Memory B cell (primary cell): ENCODE data around the gene TCF3.
"Not testable (repeated sequence)": the region's sequence is repeated elsewhere in the genome, so short reads cannot be mapped to it uniquely, and the experiment has no call there.

Experiments used
- ATAC-seq: fragments of 150-1000 bp; cut with Tn5 transposase; 2 replicates; pipeline ENCODE4 v1.10.0; 2021; ENCODE audit warnings: low read depth, mild to moderate bottlenecking, moderate library complexity
- DNase-seq, 2 donors: peaks; one replicate each; pipeline ENCODE4 v3.0.0; 2022; ENCODE audit warnings: low spot score in 2 of 2
- H3K27ac Mint-ChIP-seq: one replicate; pipeline ENCODE4 v1.8.0; 2022; ENCODE audit warnings: mild to moderate bottlenecking, moderate library complexity, mixed read lengths
- H3K27me3 Mint-ChIP-seq: one replicate; pipeline ENCODE4 v1.8.0; 2022; ENCODE audit warnings: mixed read lengths
- H3K36me3 Mint-ChIP-seq: one replicate; pipeline ENCODE4 v1.8.0; 2022; ENCODE audit warnings: mild to moderate bottlenecking, mixed read lengths
- H3K4me1 Mint-ChIP-seq: one replicate; pipeline ENCODE4 v1.8.0; 2022; ENCODE audit warnings: mixed read lengths
- H3K4me3 Mint-ChIP-seq: one replicate; pipeline ENCODE4 v1.8.0; 2022; ENCODE audit warnings: mild to moderate bottlenecking, moderate library complexity, mixed read lengths
- H3K9me3 Mint-ChIP-seq: one replicate; pipeline ENCODE4 v1.8.0; 2022; ENCODE audit warnings: mixed read lengths

Gene TCF3

GRCh38 chr19:1680976-1681375 is 28.6 kb upstream of the TCF3 start:
- Mint-ChIP-seq H3K36me3 (no peaks in the 10 kb centered on the region), H3K4me3 (no peak overlapping the region), H3K4me1 (peaks cover 3% of the 10 kb centered on the region), H3K9me3 (no peaks in the 10 kb centered on the region), H3K27ac (no peak overlapping the region), H3K27me3 (peaks cover 23% of the 10 kb centered on the region)
- DNase-seq (no peak), ATAC-seq (no peak)

GRCh38 chr19:1678073-1678472 is 25.7 kb upstream of the TCF3 start:
- H3K27me3 Mint-ChIP-seq = peaks cover 33% of the 10 kb centered on the region
- H3K27ac Mint-ChIP-seq = no peak overlapping the region
- H3K36me3 Mint-ChIP-seq = no peaks in the 10 kb centered on the region
- H3K4me3 Mint-ChIP-seq = no peak overlapping the region
- no peak for DNase-seq
- H3K4me1 Mint-ChIP-seq = peaks cover 5% of the 10 kb centered on the region
- H3K9me3 Mint-ChIP-seq = no peaks in the 10 kb centered on the region
- ATAC-seq = no peak

GRCh38 chr19:1676351-1677266 is 24.2 kb upstream of the TCF3 start:
- no peaks in the 10 kb centered on the region for H3K36me3 Mint-ChIP-seq
- ATAC-seq (no peak), DNase-seq (no peak)
- H3K4me3 Mint-ChIP-seq = no peak overlapping the region
- peaks cover 7% of the 10 kb centered on the region for H3K4me1 Mint-ChIP-seq
- no peaks in the 10 kb centered on the region for H3K9me3 Mint-ChIP-seq
- H3K27me3 Mint-ChIP-seq = peaks cover 29% of the 10 kb centered on the region
- no peak overlapping the region for H3K27ac Mint-ChIP-seq

GRCh38 chr19:1675633-1676350 is 23.4 kb upstream of the TCF3 start:
- no peak overlapping the region for H3K4me3 Mint-ChIP-seq
- no peak for ATAC-seq
- no peaks in the 10 kb centered on the region for H3K9me3 Mint-ChIP-seq
- H3K4me1 Mint-ChIP-seq = peaks cover 8% of the 10 kb centered on the region
- H3K36me3 Mint-ChIP-seq = no peaks in the 10 kb centered on the region
- H3K27ac Mint-ChIP-seq = no peak overlapping the region
- H3K27me3 Mint-ChIP-seq = peaks cover 27% of the 10 kb centered on the region
- DNase-seq = no peak

- peaks cover 25% of the 10 kb centered on the region for H3K27me3 Mint-ChIP-seq
- no peak overlapping the region for H3K27ac Mint-ChIP-seq
- H3K36me3 Mint-ChIP-seq = no peaks in the 10 kb centered on the region
- DNase-seq (no peak), ATAC-seq (no peak)
- H3K4me3 Mint-ChIP-seq = no peak overlapping the region
- H3K4me1 Mint-ChIP-seq = peaks cover 16% of the 10 kb centered on the region
- H3K9me3 Mint-ChIP-seq = no peaks in the 10 kb centered on the region
Measured at GRCh38 chr19:1674293-1674679, 21.9 kb upstream of the TCF3 start.

- H3K27me3 Mint-ChIP-seq = peaks cover 24% of the 10 kb centered on the region
- no peak for ATAC-seq
- no peak for DNase-seq
- H3K9me3 Mint-ChIP-seq = no peaks in the 10 kb centered on the region
- peak overlapping the region; percentile 34 for H3K4me3 Mint-ChIP-seq
- no peaks in the 10 kb centered on the region for H3K36me3 Mint-ChIP-seq
- H3K4me1 Mint-ChIP-seq = peaks cover 18% of the 10 kb centered on the region
- H3K27ac Mint-ChIP-seq = no peak overlapping the region
Measured at GRCh38 chr19:1673645-1674292, 21.4 kb upstream of the TCF3 start.

- H3K4me3 Mint-ChIP-seq = peak overlapping the region; percentile 79
- peaks cover 18% of the 10 kb centered on the region for H3K27me3 Mint-ChIP-seq
- DNase-seq (no peak), ATAC-seq (no peak)
- no peak overlapping the region for H3K27ac Mint-ChIP-seq
- peaks cover 22% of the 10 kb centered on the region for H3K4me1 Mint-ChIP-seq
- H3K36me3 Mint-ChIP-seq = no peaks in the 10 kb centered on the region
- no peaks in the 10 kb centered on the region for H3K9me3 Mint-ChIP-seq
Measured at GRCh38 chr19:1672769-1673644, 20.6 kb upstream of the TCF3 start.

GRCh38 chr19:1672038-1672768 is 19.8 kb upstream of the TCF3 start:
- Mint-ChIP-seq H3K4me3 (peak overlapping the region; percentile 79), H3K4me1 (peaks cover 28% of the 10 kb centered on the region), H3K27me3 (peaks cover 14% of the 10 kb centered on the region), H3K9me3 (no peaks in the 10 kb centered on the region), H3K36me3 (no peaks in the 10 kb centered on the region), H3K27ac (peak overlapping the region; percentile 51)
- ATAC-seq (peak; percentile 39), DNase-seq (peak; percentile 74 to 83)

GRCh38 chr19:1671716-1672037 is 19.3 kb upstream of the TCF3 start:
- peaks cover 29% of the 10 kb centered on the region for H3K4me1 Mint-ChIP-seq
- DNase-seq (no peak), ATAC-seq (peak; percentile 18)
- peaks cover 12% of the 10 kb centered on the region for H3K27me3 Mint-ChIP-seq
- no peaks in the 10 kb centered on the region for H3K36me3 Mint-ChIP-seq
- H3K4me3 Mint-ChIP-seq = peak overlapping the region; percentile 79
- no peaks in the 10 kb centered on the region for H3K9me3 Mint-ChIP-seq
- H3K27ac Mint-ChIP-seq = peak overlapping the region; percentile 51

GRCh38 chr19:1670747-1671146 is 18.3 kb upstream of the TCF3 start:
- H3K36me3 Mint-ChIP-seq, H3K9me3 Mint-ChIP-seq, DNase-seq, H3K27ac Mint-ChIP-seq, ATAC-seq: not testable (repeated sequence)
- H3K4me3 Mint-ChIP-seq = peak overlapping the region; percentile 51
- peaks cover 12% of the 10 kb centered on the region for H3K27me3 Mint-ChIP-seq
- peaks cover 34% of the 10 kb centered on the region for H3K4me1 Mint-ChIP-seq

- ATAC-seq (peak; percentile 66), DNase-seq (peak; percentile 60)
- H3K27me3 Mint-ChIP-seq = peaks cover 3% of the 10 kb centered on the region
- H3K4me3 Mint-ChIP-seq = peak overlapping the region; percentile 92
- no peaks in the 10 kb centered on the region for H3K9me3 Mint-ChIP-seq
- H3K27ac Mint-ChIP-seq = peak overlapping the region; percentile 84
- peaks cover 39% of the 10 kb centered on the region for H3K4me1 Mint-ChIP-seq
- no peaks in the 10 kb centered on the region for H3K36me3 Mint-ChIP-seq
Measured at GRCh38 chr19:1668486-1669270, 16.3 kb upstream of the TCF3 start.

GRCh38 chr19:1668048-1668485 is 15.7 kb upstream of the TCF3 start:
- Mint-ChIP-seq H3K36me3 (no peaks in the 10 kb centered on the region), H3K9me3 (no peaks in the 10 kb centered on the region), H3K27me3 (no peaks in the 10 kb centered on the region), H3K4me1 (peaks cover 39% of the 10 kb centered on the region), H3K4me3 (peak overlapping the region; percentile 92), H3K27ac (peak overlapping the region; percentile 84)
- ATAC-seq (no peak), DNase-seq (no peak)
